HFFc6 (cell line): Measurements from ENCODE around the gene BCL7B. TPM values are rescaled to one million over a fixed set of nuclear protein-coding genes. Genes with fewer than 3 reads are reported as not detected.

Experiments used
- DNase-seq: peaks from one replicate; pipeline ENCODE4 v3.0.0-alpha.2; 2018
- H3K27ac Mint-ChIP-seq: 2 replicates; pipeline ENCODE4 v1.8.0; 2020; ENCODE audit warnings: mild to moderate bottlenecking, mixed read lengths
- H3K27me3 Mint-ChIP-seq: 2 replicates; pipeline ENCODE4 v1.8.0; 2021; ENCODE audit warnings: mild to moderate bottlenecking, moderate library complexity, mixed read lengths; ENCODE audit not compliant: insufficient read depth
- H3K36me3 Mint-ChIP-seq: 2 replicates; pipeline ENCODE4 v1.8.0; 2021; ENCODE audit warnings: low read depth, mixed read lengths
- H3K4me1 Mint-ChIP-seq: 2 replicates; pipeline ENCODE4 v1.8.0; 2020; ENCODE audit warnings: low read depth, mixed read lengths
- H3K4me3 Mint-ChIP-seq: 2 replicates; pipeline ENCODE4 v1.8.0; 2020; ENCODE audit warnings: mild to moderate bottlenecking, moderate library complexity, mixed read lengths
- H3K9me3 Mint-ChIP-seq: 2 replicates; pipeline ENCODE4 v1.8.0; 2020; ENCODE audit warnings: mild to moderate bottlenecking, mixed read lengths
- CTCF ChIP-seq: fragments of 200-600 bp; sonication (generic); IDR thresholded peaks from 2 replicates; pipeline ENCODE4 v1.5.0; 2021; ENCODE audit warnings: antibody characterized with exemption, mild to moderate bottlenecking
- total RNA-seq, 6 experiments: library from RNA; stranded (reverse); fragmentation: NEBNext Ultra II Directional; extraction: Animal tissue kit (Norgen Biotek cat#: 25700); gene quantifications; 2 replicates in 1 of 6; 3 replicates in 5 of 6; pipeline ENCODE4 v1.2.3, GENCODE V29; 2021

Gene BCL7B
- total RNA-seq, 6 experiments from 2014 or later: 46.7 to 58.1 (median 50.0) TPM

GRCh38 chr7:73599151-73599882, 41.8 kb upstream of the BCL7B start:
- Mint-ChIP-seq H3K4me3 (no peak overlapping the region), H3K4me1 (0 out of 2 replicates have a peak, but pooled peaks cover 4% of the 10 kb centered on the region), H3K27me3 (peaks cover 12% of the 10 kb centered on the region), H3K27ac (no peak overlapping the region), H3K9me3 (no peaks in the 10 kb centered on the region), H3K36me3 (no peaks in the 10 kb centered on the region)
- no peak for DNase-seq
- no peak for TF ChIP-seq CTCF

GRCh38 chr7:73597978-73598782, 40.7 kb upstream of the BCL7B start:
- no peaks in the 10 kb centered on the region for H3K9me3 Mint-ChIP-seq
- no peak for TF ChIP-seq CTCF
- H3K36me3 Mint-ChIP-seq: no peaks in the 10 kb centered on the region
- H3K27me3 Mint-ChIP-seq: peaks cover 14% of the 10 kb centered on the region
- H3K27ac Mint-ChIP-seq: no peak overlapping the region
- no peak overlapping the region for H3K4me3 Mint-ChIP-seq
- no peak for DNase-seq
- H3K4me1 Mint-ChIP-seq: 0 out of 2 replicates have a peak, but pooled peaks cover 4% of the 10 kb centered on the region

- H3K27ac Mint-ChIP-seq: no peak overlapping the region
- H3K9me3 Mint-ChIP-seq: no peaks in the 10 kb centered on the region
- H3K4me3 Mint-ChIP-seq: no peak overlapping the region
- H3K27me3 Mint-ChIP-seq: peaks cover 16% of the 10 kb centered on the region
- no peak for TF ChIP-seq CTCF
- H3K4me1 Mint-ChIP-seq: no peaks in the 10 kb centered on the region
- no peak for DNase-seq
- no peaks in the 10 kb centered on the region for H3K36me3 Mint-ChIP-seq
Measured at GRCh38 chr7:73596191-73597065, 38.9 kb upstream of the BCL7B start.

- Mint-ChIP-seq H3K9me3 (no peaks in the 10 kb centered on the region), H3K27me3 (peaks cover 16% of the 10 kb centered on the region), H3K27ac (no peak overlapping the region), H3K4me3 (no peak overlapping the region), H3K36me3 (no peaks in the 10 kb centered on the region), H3K4me1 (no peaks in the 10 kb centered on the region)
- no peak for TF ChIP-seq CTCF
- DNase-seq: no peak
Measured at GRCh38 chr7:73595358-73595757, 37.9 kb upstream of the BCL7B start.
